Epithelial cell of prostate (primary cell): Measurements from ENCODE around the gene HS6ST3.

Experiments
- DNase-seq: peaks from one replicate; pipeline ENCODE4 v3.0.0-alpha.2; 2011; ENCODE audit warnings: low read depth, low spot score
- H3K27ac ChIP-seq: fragments of 450-650 bp; 2 replicates; pipeline ENCODE4 v1.5.1; 2017; ENCODE audit warnings: mild to moderate bottlenecking

Gene HS6ST3

DNA sequence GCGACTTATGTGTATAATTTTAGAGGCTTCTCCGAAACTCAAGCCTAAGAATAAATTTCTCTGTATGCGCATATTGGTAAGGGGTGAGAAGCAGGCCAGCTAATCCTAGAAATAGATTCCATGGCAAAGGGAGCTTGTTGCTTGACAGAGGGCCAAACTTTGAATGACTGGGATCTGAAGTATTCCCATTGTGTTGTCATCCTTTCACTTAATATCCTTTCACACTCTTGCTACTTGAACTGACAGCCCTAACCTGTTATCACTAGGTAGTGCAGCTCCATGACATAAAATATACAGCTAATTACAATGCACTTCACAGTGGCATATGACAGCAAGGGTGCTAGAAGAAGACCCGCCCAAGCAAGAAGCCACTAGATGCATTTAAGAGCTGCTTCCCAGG lies 594.6 kb downstream of the HS6ST3 start:
- DNase-seq: no peak

DNA sequence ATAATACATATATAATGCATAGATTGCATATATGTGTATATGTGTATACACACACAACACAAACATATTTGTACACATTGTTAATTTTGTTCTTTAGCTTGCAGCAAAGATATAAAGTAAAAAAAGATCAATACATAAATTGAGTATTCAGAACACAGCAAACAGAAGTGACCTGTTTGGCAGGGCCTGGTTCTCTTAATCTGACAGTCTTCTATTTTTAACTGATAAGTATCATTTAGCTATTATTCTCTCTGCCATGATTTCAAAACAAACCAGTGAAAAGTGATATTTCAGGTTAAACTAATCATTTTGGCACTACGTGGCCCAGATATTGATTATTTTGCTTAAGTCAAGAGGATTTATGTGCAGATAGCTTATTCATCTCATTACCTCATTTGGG lies 595.0 kb downstream of the HS6ST3 start:
- no peak for DNase-seq
- no peak overlapping the region for H3K27ac ChIP-seq

More for the DNA sequence above, 594.6 kb downstream of the HS6ST3 start:
- no peak overlapping the region for H3K27ac ChIP-seq

DNA sequence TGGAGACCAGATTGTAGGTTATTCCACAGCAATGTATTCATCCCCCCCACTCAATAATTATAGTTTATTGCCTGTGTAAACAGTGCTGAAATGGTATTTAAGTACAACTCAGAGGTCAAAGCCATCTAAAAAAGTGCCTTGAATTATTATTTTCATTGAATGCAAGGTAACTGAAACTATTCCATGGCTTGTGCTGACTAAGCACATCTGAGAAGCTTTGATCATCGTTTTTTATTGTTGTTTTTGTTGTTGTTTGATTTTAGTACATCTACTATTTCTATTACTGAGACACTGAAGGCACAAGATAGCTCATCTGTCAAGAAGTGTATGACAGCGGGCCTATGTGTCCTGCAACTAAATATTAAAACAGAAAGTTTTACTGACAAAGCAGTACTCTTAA lies 596.4 kb downstream of the HS6ST3 start:
- DNase-seq: no peak
- no peak overlapping the region for H3K27ac ChIP-seq

GRCh38 chr13:96687191-96687590 lies 597.3 kb downstream of the HS6ST3 start:
- H3K27ac ChIP-seq: no peak overlapping the region
- no peak for DNase-seq

DNA sequence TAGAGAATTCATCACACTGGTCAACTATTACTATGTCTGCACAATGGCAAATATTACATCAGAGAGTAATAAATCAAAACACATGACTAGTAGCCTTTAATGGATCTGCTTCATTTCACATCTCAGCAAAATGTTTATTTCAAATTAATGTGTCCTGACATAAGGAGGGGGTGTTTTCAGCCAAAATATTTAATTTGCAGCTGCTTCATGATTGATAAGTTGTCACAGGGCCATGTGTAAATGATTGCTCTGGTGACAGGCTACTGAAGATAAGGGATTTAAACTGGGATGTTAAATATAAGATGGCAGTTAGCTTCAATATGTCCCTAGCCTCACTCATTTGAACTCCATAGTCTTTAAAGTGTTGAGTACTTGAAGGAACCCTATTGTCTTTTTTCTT lies 601.1 kb downstream of the HS6ST3 start:
- no peak overlapping the region for H3K27ac ChIP-seq
- no peak for DNase-seq

DNA sequence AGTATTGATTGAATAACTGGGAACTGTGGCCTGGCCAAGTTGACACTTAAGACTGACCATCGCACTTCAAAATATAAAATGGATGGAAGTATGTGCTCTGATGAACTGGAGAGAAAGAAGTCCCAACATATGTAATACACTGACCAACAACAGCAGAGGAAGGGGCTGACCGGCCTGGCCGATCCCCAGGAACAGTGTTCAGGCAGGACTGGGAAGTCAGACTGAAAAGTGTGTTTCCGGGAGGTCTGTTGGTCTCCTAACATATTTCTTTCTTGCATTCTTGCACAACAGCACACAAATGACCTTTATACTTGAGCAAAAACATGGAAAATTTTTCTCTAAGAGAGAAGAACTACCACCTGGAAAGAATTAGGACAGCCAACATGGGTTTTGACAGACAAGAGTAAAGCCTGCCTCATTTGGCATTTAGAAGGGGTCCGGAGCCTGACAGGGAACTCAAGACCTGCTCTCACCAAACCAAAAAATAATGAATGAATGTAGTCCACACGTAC lies 606.5 kb downstream of the HS6ST3 start:
- no peak for DNase-seq
- H3K27ac ChIP-seq: no peak overlapping the region

GRCh38 chr13:96700657-96701056 lies 610.8 kb downstream of the HS6ST3 start:
- no peak for DNase-seq
- H3K27ac ChIP-seq: no peak overlapping the region

- DNase-seq: no peak
These were observed 617.2 kb downstream of the HS6ST3 start for GRCh38 chr13:96707146-96707545.

GRCh38 chr13:96710166-96710862 lies 620.4 kb downstream of the HS6ST3 start:
- H3K27ac ChIP-seq: no peak overlapping the region
- no peak for DNase-seq

More at GRCh38 chr13:96707146-96707545, 617.2 kb downstream of the HS6ST3 start:
- no peak overlapping the region for H3K27ac ChIP-seq

- H3K27ac ChIP-seq: no peak overlapping the region
- DNase-seq: no peak
These were observed 630.5 kb downstream of the HS6ST3 start for GRCh38 chr13:96720446-96720845.

- no peak overlapping the region for H3K27ac ChIP-seq
- no peak for DNase-seq
These were observed 636.7 kb downstream of the HS6ST3 start for GRCh38 chr13:96726651-96727050.

DNA sequence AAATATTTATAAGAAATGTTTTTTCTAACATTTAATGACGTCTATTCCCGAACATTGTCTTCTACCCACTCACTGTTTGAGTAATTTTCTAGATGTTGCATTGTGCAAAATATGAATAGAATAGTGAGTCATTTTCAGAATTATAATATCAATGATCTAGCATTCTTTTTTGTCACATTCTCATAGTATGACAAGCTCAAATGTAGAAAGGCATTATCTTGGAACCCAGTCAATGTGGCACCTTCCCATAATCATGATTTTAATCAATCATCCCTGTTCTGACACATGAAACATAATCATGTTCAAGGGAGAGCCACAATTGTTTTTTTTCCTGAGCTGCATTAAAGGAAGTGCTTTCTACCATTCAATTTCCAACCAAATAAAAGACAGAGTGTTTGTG lies 638.6 kb downstream of the HS6ST3 start:
- no peak for DNase-seq

GRCh38 chr13:96730676-96731075 lies 640.8 kb downstream of the HS6ST3 start:
- H3K27ac ChIP-seq: no peak overlapping the region
- no peak for DNase-seq

More for the DNA sequence above, 638.6 kb downstream of the HS6ST3 start:
- no peak overlapping the region for H3K27ac ChIP-seq

DNA sequence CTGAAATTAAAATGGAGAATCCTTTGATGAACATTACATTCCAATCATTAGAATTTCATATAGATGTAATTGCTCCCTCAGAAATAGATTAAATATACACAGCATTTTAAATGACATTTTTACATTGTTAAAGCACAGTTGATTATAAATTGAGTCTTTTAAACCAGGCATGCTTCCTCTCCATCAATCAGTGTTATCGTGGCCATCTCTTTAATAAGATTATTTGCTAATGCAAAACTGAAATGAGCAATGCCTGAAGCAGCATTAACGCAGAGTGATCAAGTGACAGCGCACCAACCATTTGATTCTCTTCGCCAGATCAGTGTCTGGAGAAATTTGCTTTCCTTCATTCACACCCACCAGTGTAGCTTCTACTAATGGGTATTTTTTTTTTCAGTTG lies 644.6 kb downstream of the HS6ST3 start:
- no peak overlapping the region for H3K27ac ChIP-seq

DNA sequence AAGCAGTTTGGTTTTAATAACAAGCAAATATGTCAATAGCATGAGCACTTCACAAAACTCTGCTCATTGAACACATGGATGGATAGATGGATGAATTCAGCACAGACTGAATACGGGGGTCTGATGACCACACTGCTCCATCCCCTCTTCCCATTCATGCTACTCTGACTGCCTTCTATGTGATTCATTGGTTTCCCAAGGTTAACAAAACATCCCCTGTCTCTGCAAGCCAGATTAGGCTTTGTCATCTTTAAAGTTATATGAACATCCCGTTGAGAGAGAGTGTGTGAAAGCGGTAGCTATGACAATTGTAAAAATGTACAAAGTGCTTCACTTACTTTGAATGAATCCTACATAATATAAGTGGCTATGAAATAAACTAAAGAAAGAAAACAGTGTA lies 651.9 kb downstream of the HS6ST3 start:
- DNase-seq: no peak
- H3K27ac ChIP-seq: no peak overlapping the region

More for the DNA sequence above, 644.6 kb downstream of the HS6ST3 start:
- no peak for DNase-seq

- H3K27ac ChIP-seq: no peak overlapping the region
- DNase-seq: no peak
These were observed 653.6 kb downstream of the HS6ST3 start for GRCh38 chr13:96743296-96744089.

- no peak for DNase-seq
- no peak overlapping the region for H3K27ac ChIP-seq
These were observed 654.7 kb downstream of the HS6ST3 start for GRCh38 chr13:96744367-96745331.

DNA sequence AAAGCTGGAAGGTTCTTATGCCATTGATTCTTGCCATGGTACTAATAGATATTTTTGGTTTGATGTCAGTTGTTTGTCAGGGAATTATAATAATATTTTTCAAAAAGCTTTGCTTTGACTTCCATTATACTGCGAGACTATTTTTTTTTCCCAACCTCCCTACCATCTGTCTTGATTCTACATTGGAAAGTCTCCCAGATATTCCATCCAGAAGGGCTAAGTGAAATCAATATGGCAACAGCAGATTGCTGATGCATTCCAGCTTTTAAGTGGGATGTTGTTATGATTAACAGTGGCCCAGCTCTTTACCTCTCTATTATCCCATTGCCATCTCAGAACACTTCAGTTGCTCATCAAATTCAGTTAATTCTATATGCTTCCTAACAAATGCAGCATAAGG lies 657.0 kb downstream of the HS6ST3 start:
- no peak for DNase-seq
- no peak overlapping the region for H3K27ac ChIP-seq

- DNase-seq: no peak
- no peak overlapping the region for H3K27ac ChIP-seq
These were observed 659.9 kb downstream of the HS6ST3 start for GRCh38 chr13:96749825-96750224.

- no peak for DNase-seq
- H3K27ac ChIP-seq: no peak overlapping the region
These were observed 661.2 kb downstream of the HS6ST3 start for GRCh38 chr13:96751089-96751488.
